Cardiac muscle cell (in vitro differentiated cells and primary cell): ENCODE results near the gene MYO5A. TPM values are rescaled to one million over a fixed set of nuclear protein-coding genes. Genes with fewer than 3 reads are reported as not detected.
A peak's percentile ranks its signal among the peaks of the same experiment; 100 is the strongest.

ENCODE experiments used
- DNase-seq, 2 donors: peaks; one replicate each; pipeline versions ENCODE4 v3.0.0 to v3.0.0-alpha.2; 2010 to 2017; ENCODE audit warnings: low read depth in 1 of 2, low spot score in 1 of 2
- H3K27ac ChIP-seq: fragments of 200-600 bp; sonication (generic); 2 replicates; pipeline ENCODE4 v1.5.1; 2016
- H3K27me3 ChIP-seq: fragments of 200-600 bp; sonication (generic); 2 replicates; pipeline ENCODE4 v1.6.0; 2016; ENCODE audit warnings: control low read depth
- H3K36me3 ChIP-seq: fragments of 200-600 bp; sonication (generic); 2 replicates; pipeline ENCODE4 v1.5.1; 2016; ENCODE audit warnings: control low read depth
- H3K4me1 ChIP-seq: fragments of 200-600 bp; sonication (generic); 2 replicates; pipeline ENCODE4 v1.8.1; 2017; ENCODE audit warnings: low read depth, mild to moderate bottlenecking, mixed run types
- H3K4me3 ChIP-seq: fragments of 200-600 bp; sonication (generic); 2 replicates; pipeline ENCODE4 v1.5.1; 2016; ENCODE audit warnings: mild to moderate bottlenecking
- H3K9me3 ChIP-seq: fragments of 200-600 bp; sonication (generic); 2 replicates; pipeline ENCODE4 v1.5.1; 2017; ENCODE audit warnings: low read depth, mild to moderate bottlenecking, control low read depth
- CTCF ChIP-seq: IDR thresholded peaks from 2 replicates; pipeline ENCODE4 v1.5.1; 2012; ENCODE audit warnings: low read depth, mild to moderate bottlenecking, low read length
- polyA plus RNA-seq: library from polyadenylated mRNA; unstranded; fragments of >200 nt; fragmentation: Nextera tagmentation; extraction: Ambion mirVana; gene quantifications from 2 replicates; pipeline ENCODE4 v1.2.1, GENCODE V29; 2016
- total RNA-seq: library from RNA; depleted of rRNA; stranded (reverse); fragments of >200 nt; gene quantifications from 2 replicates; pipeline ENCODE4 v1.2.3, GENCODE V29; 2016

MYO5A gene
- total and polyA plus RNA-seq, 2 experiments from 2014 or later: 5.1 to 27.7 TPM

- no peaks in the 10 kb centered on the region for H3K27me3 ChIP-seq
- peaks cover 3% of the 10 kb centered on the region for H3K4me1 ChIP-seq
- no peaks in the 10 kb centered on the region for H3K36me3 ChIP-seq
- no peak for TF ChIP-seq CTCF
- H3K27ac ChIP-seq: no peak overlapping the region
- no peak overlapping the region for H3K4me3 ChIP-seq
- DNase-seq: peak; percentile 2 to 14
- H3K9me3 ChIP-seq: no peaks in the 10 kb centered on the region
Measured at GRCh38 chr15:52394118-52394517, 134.6 kb downstream of the MYO5A start.

GRCh38 chr15:52392008-52392687 is 136.5 kb downstream of the MYO5A start:
- Histone ChIP-seq H3K27me3 (no peaks in the 10 kb centered on the region), H3K4me1 (peaks cover 3% of the 10 kb centered on the region), H3K36me3 (peaks cover 3% of the 10 kb centered on the region), H3K27ac (no peak overlapping the region), H3K9me3 (no peaks in the 10 kb centered on the region), H3K4me3 (no peak overlapping the region)
- no peak for DNase-seq
- TF ChIP-seq CTCF: no peak

DNA sequence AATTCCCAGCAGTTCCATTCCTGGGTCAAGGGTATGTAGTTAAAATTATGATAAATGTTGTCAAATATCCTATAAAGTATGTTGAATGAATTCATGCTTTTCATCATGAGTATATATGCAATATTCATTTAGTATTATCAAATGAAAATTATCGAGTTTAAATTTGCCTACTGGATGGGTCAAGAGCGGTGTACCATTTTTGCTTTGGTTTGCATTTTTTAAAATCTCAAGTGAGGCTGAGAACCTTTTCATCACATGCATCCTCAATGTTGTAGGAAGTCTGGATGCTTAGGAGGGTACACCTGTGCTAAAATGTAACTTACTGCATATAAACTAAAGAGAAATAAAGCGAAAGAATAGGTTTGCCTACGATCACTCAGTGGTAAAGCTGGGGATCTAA is 137.6 kb downstream of the MYO5A start:
- H3K4me1 ChIP-seq: peaks cover 3% of the 10 kb centered on the region
- no peaks in the 10 kb centered on the region for H3K27me3 ChIP-seq
- no peaks in the 10 kb centered on the region for H3K9me3 ChIP-seq
- H3K4me3 ChIP-seq: no peak overlapping the region
- H3K36me3 ChIP-seq: peaks cover 3% of the 10 kb centered on the region
- DNase-seq: no peak
- no peak overlapping the region for H3K27ac ChIP-seq
- TF ChIP-seq CTCF: no peak

GRCh38 chr15:52385670-52386069 is 143.0 kb downstream of the MYO5A start:
- no peak for DNase-seq
- no peaks in the 10 kb centered on the region for H3K9me3 ChIP-seq
- no peak overlapping the region for H3K4me3 ChIP-seq
- peaks cover 8% of the 10 kb centered on the region for H3K36me3 ChIP-seq
- H3K27ac ChIP-seq: no peak overlapping the region
- no peaks in the 10 kb centered on the region for H3K27me3 ChIP-seq
- TF ChIP-seq CTCF: no peak
- H3K4me1 ChIP-seq: no peaks in the 10 kb centered on the region

DNA sequence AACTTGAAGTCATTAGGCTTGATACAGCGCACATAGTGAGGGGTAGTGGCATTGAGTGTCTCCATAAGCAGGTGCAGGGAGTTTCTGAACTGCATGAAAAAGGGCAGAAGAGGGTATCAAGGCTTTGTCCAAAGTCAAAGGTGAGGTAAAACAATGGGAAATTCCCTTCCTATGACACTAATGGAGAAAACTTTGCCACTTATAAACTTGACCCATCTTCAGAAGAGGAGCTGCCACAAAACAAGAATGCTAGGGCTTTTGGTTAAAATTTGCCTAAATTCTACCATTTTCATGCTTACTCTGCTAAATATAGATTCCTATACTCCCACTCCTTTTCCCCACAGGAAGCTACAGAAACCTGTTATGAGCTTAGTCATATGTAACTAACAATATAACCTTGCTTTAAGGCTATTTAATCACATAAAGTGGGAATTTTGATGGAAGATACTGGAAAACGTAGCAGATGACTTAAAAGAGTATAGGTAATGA is 145.5 kb downstream of the MYO5A start:
- Histone ChIP-seq H3K36me3 (peaks cover 8% of the 10 kb centered on the region), H3K27me3 (no peaks in the 10 kb centered on the region)
- TF ChIP-seq CTCF: no peak

More for the DNA sequence above, 145.5 kb downstream of the MYO5A start:
- DNase-seq: peak in 1 of 2 donors; percentile 11
- H3K27ac ChIP-seq: no peak overlapping the region
- no peaks in the 10 kb centered on the region for H3K9me3 ChIP-seq
- H3K4me3 ChIP-seq: no peak overlapping the region
- no peaks in the 10 kb centered on the region for H3K4me1 ChIP-seq
